GM18520 (cell line): Measurements from ENCODE around the gene TEDC1.

Experiments
- ATAC-seq: cut with Tn5 transposase; IDR thresholded peaks from one replicate; pipeline ENCODE4 v1.9.1; 2021; ENCODE audit not compliant: unreplicated experiment

Gene TEDC1

DNA sequence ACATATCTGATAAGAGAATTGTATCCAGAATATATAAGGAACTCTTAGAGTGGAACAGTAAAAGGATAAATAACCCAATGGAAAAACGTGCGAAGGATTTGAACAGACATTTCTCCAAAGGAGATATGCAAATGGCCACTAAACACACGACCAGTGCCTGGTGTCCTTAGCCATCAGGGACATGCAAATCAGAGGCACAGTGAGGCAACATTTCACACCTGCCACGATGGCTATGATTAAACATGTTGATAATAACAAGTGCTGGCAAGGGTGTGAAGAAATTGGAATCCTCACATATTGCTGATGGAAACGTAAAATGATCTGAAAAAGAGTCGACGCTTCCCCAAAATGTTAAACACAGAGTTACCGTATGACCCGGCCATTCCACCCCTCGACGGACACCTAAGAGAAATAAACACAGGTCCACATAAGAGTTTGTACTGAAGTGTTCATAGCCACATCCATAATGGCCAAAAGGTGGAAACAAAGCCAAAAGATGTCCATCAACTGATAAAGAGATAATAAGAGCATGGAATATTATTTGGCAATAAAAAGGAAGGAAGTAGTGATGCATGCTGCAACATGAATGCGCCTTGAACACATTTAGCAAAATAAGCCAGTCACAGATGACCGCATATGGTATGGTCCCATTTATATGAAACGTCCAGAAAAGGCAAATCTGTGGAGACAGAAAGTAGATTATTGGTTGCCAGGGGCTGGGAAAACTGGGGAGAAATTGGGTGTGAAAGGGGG lies 29.1 kb downstream of the TEDC1 start:
- ATAC-seq = no peak

DNA sequence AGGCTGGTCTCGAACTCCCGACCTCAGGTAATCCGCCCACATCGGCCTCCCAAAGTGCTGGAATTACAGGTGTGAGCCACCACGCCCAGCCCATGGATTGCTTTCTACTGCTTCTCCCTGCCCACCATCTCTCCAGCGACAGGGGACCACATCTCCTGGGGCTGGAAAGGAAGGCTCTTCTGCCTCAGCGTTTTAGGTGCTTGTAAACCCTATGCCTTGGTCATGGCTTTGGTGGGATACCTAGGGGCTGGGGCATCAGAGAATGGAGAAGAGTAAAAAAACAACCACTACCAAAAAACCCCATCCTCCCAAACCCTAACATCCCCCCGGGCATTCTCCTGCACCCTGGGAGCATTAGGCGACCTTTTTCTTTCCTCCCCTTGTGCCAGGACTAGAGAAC lies 34.3 kb downstream of the TEDC1 start:
- ATAC-seq = no peak

DNA sequence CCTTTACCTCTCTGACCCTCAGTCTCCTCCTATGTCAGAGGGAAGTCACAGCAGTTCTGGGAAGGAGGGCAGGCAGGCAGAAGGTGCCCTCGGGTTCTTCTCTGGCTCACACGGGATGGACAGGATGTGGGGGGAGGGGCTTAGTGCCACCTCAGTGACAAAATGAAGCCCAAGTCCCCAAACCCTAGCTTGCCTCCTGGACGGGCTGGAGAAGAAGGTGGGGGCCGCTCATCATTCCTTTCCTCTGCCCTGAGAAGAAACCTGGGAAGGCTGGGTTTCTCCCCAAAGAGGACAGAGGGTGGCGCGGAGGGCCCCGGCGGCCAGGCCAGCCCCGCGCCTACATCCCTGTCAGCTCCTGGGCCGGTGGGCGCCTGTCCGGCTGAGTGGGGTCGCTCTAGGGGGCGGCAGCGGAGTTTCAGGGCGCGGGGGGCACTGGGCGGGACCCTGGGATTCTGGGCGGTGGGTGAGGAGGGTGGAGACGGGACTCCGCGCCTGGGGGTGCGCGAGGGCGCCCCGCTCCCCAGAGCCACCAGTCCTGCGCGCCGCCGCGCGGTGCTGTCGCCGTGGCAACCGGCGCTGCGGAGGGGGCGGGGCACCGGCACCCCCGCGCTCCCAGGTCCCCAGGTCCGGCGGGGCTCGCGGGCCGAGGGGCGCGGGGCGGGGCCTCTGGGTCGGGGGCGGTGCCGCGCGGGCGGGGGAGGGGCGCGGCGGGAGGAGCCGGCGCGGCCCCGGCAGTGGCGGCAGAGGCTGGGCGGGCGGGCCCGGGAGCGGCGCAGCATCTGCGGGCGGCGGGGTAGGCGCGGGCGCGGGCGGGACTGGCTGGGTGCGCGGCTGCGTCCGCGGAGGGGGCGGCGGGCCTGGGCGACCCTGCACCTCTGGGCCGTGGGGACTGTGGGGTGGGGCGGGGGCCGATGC lies 35.1 kb downstream of the TEDC1 start, which contains the start of gene TMEM121:
TSS of gene TMEM121 (plus strand) at position 723 of the 915 bp plus-strand sequence. CDS start 2,252 bp downstream, outside the sequence.
- ATAC-seq = no peak

DNA sequence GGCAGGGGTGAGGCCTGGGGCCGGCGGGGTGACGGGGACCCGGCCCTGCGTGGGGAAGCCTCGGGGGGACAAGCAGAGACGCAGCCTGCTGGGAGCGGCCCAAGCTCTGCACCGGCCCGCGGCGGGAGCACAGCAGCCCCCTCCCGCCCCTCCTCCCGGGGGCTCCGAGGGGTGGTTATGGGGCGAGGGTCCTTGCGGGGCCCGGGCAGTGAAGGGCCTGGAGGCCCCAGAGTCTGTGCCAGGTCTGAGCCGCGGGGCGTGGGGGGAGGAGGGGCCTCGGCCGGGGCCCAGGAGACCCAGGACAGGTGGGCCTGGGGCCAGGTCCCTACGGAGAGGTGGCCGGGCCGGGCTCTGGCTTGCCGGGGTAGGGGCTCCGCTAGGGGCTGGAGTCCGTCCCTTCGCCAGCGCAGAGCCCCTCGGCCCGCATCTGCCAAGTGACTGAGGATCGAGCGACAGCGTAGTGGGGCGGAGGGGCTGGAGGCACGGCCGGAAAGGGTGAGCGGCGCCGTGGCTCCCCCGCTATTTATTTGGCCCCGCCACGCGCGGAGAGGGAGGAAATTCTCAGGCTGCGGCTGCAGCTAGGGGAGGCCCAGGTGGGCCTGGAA lies 35.8 kb downstream of the TEDC1 start:
- no peak for ATAC-seq

DNA sequence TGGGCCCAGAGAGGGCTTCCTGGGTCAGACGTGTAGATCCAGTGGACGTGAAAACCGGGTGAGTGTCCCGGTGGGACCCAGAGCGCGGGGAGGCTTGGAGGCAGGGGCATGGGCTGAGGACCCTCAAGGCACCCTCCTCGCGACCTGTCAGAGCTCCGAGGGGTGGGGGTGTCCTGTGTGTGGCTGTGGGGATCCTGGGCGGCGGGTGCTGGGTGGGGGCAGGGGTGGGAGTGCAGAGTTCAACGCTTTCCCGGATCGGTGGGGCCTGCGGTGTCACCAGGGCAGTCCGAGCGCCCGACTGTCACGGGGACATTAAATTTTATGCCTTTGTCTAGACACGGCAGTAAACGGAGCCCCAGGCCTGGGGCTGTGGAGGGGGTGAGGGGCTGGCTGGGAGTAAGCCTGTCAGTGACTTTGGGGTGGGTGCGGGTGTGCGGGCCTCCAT lies 36.4 kb downstream of the TEDC1 start:
- no peak for ATAC-seq

DNA sequence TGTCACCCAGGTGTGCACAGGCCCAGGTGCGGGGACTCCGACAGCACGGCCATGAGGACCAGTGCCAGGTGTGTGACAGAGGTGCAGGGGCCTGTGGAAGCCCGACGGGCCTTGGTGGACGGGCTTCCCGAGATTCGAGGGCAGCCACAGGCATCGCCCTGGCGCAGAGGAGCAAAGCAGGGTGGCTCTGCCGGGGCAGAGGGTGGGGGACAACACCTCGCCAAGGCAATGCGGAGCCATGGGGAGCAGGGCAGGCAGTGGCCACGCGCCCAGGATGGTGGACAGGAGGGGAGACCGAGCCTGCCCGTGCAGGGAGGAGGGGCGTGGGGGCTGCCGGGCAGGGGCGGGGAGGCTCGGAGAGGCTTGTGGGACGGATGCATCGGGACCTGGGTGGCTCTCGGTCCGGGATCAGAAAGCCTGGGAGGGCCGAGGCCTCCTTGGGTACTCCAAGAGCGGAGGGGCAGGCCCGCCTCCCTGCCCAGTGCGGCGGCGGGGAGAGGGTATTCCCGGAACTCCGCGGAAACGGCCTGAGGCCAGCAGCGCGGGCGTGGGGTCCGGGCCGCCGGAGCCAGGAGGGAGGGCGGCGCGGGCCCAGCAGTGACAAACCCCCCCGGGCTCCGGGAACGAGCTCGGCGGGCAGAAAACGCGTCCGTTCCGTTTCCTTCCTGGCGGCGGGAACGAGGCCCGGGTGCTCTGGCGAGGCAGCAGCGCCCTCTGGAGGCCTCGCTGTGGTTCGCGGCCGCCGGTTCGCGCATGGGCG lies 37.0 kb downstream of the TEDC1 start:
- no peak for ATAC-seq

DNA sequence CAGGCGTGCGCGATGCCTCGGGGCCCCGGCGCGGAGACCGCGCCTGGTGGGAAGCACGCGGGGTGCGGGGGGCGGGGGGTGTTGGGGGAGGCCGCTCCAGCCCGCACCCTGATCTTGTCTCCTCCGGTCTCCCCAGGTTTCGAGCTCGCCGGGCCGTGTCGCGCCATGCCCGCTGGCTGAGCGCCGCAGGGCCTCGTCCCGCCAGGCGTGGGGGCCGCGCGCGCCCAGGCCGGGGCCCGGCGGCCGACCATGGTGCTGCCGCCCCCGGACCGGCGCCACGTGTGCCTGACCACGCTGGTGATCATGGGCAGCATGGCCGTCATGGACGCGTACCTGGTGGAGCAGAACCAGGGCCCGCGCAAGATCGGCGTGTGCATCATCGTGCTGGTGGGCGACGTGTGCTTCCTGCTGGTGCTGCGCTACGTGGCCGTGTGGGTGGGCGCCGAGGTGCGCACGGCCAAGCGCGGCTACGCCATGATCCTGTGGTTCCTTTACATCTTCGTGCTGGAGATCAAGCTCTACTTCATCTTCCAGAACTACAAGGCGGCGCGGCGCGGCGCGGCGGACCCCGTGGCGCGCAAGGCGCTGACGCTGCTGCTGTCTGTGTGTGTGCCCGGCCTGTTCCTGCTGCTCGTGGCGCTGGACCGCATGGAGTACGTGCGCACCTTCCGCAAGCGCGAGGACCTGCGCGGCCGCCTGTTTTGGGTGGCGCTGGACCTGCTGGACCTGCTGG lies 37.7 kb downstream of the TEDC1 start:
- ATAC-seq = no peak

DNA sequence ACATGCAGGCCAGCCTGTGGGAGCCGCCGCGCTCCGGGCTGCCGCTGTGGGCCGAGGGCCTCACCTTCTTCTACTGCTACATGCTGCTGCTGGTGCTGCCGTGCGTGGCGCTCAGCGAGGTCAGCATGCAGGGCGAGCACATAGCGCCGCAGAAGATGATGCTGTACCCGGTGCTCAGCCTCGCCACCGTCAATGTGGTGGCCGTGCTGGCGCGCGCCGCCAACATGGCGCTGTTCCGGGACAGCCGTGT lies 38.2 kb downstream of the TEDC1 start:
- no peak for ATAC-seq

DNA sequence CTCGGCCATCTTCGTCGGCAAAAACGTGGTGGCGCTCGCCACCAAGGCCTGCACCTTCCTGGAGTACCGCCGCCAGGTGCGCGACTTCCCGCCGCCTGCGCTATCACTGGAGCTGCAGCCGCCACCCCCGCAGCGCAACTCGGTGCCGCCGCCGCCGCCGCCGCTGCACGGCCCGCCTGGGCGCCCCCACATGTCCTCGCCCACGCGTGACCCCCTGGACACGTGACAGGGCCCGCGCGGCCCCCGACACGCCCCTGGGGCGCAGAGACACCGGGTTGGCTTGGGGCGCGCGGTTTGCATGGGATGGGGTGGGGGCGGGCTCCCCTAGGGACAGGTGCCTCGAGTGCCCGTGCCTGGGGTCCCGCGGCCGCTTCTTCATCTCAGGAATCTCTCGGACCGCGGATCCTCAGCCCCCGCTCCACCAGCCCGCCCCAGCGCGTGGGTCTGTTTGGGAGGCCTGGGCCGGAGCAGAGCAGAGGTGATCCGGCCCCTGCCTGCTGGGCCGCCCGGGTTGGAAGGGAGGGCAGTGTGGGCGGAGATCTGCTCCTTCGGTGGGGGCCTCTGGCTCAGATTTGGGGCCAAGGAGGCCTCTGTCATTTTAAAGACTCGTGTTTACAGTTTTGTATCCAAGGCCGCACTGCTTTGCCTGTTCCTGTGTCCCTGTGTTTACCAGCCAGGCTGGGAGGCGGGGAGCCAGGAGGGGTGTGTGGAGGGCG lies 38.7 kb downstream of the TEDC1 start:
- ATAC-seq = no peak

DNA sequence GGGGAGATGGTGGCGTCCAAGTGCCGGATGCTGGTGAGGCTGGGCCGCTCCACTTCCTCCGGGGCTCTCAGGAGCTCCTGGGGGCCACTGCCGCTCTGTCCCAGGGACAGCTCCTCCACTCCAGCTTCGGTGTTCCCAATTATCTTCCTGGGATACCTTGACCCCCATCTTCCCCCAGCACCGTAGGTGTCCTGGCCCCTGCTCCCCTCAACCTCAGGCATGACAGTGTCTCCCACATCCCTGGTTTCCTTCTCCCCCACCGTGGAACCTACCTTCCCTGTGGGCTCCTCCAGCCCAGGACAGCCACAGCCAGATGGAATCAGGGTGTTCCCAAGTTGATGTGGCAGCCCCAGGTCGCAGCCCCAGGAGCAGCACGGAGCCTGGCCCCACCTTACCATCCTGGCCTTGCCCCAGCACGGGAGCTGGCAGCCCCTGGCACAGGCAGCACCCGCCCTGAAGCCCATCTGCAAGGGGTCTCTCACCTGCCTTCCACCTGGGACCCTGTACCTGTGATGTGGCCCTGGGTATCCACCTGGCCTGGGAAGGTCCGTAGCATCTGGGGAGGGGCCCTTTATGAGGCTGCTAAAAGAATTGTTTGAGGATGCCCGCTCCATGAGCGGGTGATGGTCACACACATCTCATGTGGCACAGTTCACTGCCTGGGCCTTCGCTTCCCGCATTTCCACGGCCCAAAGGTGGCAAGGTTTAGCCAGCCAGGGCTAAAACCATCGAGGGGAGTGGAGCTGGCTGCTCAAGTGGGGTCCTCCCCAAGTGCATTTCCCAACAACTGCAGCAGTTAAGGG lies 39.4 kb downstream of the TEDC1 start:
- ATAC-seq = no peak

DNA sequence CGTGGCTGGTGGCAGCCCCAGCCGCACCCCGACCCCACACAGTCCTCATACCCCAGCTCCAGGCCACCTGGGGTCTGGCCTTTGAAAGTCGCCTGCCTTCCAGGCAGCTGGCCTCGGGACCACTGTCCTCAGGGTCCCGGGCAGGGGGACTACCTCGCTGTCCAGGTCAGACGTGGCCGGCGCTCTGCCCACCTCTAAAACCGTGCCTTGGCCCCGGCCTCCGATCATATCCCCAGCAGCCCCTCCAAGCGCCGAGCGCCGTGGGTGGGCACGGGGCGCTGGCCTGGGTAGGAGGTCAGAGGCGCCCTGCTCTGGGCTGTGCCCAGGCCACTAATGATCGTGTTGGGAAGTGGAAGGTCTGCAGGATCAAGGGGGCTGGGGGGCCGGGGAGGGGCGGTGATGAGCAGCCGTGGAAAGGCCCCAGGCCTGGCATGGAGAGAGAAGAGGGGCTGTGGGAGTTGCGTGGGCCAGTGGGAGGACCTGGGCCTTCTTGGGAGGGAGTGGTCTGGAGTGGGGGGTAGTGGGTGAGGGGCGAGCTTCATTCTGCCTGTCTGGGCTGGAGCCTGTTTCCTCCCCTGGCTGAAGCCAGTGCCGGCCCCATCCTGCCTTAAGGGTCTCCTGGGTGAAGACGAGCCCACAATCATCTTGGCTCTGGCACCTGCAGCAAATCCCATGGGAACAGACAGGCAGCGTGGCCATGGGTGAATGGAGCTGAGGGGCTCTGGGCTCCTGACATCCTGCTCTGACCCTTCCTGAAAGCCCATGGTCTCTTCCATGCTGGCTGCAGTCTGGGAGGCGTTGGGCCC lies 40.2 kb downstream of the TEDC1 start:
- ATAC-seq = no peak

DNA sequence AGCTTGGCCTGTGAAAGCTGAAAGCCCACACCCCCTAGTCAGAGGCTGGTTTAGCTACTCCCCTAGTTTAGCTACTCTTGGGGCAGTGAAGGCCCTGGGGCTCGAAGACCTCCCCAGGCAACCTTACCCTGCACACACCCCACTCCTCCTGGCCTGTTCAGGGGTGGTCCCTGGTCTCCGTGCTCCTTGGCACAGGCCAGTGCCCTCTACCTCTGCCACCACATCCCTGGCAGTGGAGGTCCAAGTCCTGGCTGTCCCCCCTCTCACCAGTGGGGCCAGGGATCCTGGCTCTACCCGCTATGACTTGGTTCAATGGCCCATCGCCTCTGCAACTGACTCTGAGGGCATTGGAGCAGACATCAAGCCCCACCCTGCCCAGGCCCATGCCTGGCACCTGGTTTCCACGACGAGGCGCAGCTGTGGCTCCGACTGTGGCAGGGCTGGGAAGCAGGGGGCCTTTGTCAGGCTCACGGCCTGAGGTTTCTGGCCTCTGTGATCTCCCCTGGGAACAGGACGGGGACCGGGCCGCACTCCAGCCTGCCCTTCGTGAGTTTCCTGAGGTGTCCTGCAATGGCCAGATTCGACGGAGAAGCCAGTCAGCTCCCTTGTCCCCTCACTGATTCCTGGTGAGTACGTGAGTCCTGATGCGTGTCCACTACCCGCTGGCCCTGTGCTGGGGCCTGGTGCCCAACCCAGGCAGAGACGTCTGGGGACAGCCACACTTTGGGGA lies 41.0 kb downstream of the TEDC1 start:
- ATAC-seq = no peak

DNA sequence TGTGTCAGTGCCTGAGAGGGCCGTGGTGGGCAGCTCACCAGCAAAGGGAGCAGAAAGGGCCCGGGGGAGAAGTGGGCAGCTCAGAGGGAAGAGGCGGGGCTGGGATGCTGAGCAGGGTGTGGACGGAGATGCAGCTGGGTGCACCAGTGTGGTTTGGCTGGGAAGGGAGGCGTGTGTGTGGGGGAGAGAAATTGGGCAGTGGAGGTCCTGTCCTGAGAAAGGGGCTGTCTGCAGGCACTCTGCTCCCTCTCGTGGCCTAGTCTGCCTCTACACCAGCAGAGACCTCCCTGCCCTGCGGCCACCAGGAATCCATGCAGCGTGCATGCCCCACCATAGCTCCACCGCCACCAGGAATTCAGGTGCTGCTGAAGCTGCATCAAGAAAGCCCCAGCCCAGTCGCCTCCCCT lies 41.7 kb downstream of the TEDC1 start:
- ATAC-seq = no peak

DNA sequence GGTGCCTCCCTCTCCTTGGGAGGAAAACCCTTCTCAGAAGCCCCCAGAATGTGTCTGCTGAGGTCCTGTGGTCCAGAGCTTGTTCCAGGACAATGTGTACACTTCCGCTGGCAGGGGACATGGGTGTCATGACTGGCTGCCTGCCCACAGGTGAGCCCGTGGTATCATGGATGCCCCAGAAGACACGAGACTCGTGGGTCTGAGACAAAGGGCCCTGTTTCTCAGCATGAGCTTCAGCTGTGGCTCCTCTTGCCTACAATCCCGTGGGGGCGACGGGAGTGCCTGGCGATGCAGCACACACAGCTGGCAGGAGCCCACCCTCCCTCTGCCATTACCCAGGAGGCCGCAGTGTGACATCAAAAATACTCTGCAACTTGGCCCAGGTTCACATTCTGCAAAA lies 42.3 kb downstream of the TEDC1 start:
- ATAC-seq = no peak

DNA sequence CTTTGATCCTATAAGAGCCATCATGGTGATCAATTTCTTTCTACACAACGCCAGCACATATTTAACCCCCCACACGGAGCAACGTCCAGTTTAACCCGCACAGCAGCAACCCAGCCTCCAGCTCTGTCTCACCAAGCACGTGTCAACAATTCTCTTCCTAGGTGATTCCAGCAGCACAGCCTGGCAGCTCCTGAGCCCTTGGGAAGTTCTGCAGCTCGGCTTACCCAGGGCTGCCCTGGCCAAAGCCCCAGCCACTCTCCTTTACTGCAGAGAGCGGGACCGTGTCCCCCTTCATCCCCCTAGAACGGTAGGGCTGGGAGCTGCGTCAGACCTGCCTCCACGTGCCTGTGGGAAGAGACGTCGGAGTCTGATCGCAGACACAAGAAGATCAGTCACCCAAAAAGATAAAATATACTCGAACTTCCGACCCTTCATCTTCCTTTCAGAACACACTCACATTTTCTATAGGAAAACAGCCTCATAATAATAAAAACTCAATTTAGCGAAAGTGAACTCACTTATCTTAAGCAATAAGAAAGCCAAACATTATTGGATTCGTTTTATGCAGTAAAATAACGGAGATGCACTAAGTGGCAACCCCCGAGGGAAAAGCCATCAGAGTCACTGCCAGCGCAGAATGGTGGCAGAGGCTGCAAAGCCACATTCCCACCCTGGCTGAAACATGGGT lies 42.9 kb downstream of the TEDC1 start:
- no peak for ATAC-seq

DNA sequence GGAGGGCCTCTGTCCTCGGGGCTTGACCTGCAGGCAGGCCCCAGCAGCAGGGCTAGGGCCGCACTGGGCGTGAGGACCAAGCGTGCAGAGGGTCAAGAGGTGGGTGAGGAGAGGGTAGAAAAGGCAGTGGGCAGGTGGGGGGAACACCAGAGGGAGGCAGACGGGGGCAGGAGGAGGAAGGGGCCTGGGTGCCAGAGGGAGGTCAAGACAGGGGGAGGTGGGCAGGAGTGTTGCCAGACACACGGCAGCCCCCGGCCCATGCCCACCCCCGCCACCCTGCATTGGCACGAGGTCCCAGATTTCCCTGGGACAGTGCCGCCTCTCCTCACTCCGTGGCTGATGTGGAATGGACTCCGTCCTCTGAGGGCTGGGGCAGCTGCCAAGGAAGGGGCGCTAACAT lies 43.5 kb downstream of the TEDC1 start:
- ATAC-seq = no peak

DNA sequence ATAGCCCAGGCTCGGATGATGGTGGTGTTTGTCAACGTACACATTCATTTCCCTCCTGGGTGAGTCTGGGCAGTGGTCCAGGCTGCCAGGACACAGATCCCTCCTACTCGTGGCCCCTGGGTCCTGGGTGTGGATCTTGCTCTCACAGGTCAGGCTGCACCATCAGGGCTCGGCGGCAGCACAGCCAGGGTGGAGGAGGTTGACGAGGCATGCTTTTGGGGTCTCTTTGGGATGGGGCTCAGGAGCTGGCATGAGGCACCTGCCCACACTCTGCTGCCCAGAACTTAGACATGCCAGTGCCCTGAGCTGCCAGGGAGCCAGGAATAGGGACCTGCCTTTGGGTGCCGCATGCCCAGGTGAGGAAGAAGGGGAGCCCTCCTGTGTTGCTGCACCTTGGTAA lies 45.0 kb downstream of the TEDC1 start:
- ATAC-seq = no peak
